ENCODE measurements around the gene EXOC6.

Gene EXOC6

GRCh38 chr10:92961638-92962037 is 113.3 kb downstream of the EXOC6 start:
- H3K27ac ChIP-seq (replicated peaks) = no peak overlapping the region
- TF ChIP-seq SPI1 (IDR thresholded peaks at IDR 0.05; ENCODE audit: borderline replicate concordance, low read depth) (no peak), POLR2AphosphoS5 (IDR thresholded peaks at IDR 0.05; ENCODE audit: low read depth) (no peak), GABPA (IDR thresholded peaks at IDR 0.05; ENCODE audit: low read depth) (no peak), CTCF (IDR thresholded peaks at IDR 0.05; ENCODE audit: insufficient read depth, low read length) (no peak)
- TF ChIP-seq, protein P1, sequence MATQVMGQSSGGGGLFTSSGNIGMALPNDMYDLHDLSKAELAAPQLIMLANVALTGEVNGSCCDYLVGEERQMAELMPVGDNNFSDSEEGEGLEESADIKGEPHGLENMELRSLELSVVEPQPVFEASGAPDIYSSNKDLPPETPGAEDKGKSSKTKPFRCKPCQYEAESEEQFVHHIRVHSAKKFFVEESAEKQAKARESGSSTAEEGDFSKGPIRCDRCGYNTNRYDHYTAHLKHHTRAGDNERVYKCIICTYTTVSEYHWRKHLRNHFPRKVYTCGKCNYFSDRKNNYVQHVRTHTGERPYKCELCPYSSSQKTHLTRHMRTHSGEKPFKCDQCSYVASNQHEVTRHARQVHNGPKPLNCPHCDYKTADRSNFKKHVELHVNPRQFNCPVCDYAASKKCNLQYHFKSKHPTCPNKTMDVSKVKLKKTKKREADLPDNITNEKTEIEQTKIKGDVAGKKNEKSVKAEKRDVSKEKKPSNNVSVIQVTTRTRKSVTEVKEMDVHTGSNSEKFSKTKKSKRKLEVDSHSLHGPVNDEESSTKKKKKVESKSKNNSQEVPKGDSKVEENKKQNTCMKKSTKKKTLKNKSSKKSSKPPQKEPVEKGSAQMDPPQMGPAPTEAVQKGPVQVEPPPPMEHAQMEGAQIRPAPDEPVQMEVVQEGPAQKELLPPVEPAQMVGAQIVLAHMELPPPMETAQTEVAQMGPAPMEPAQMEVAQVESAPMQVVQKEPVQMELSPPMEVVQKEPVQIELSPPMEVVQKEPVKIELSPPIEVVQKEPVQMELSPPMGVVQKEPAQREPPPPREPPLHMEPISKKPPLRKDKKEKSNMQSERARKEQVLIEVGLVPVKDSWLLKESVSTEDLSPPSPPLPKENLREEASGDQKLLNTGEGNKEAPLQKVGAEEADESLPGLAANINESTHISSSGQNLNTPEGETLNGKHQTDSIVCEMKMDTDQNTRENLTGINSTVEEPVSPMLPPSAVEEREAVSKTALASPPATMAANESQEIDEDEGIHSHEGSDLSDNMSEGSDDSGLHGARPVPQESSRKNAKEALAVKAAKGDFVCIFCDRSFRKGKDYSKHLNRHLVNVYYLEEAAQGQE (IDR thresholded peaks at IDR 0.05; ENCODE audit: insufficient replicate concordance, low read depth) = no peak
- H3K4me3 ChIP-seq (replicated peaks; ENCODE audit: insufficient read depth, low read length) = no peak overlapping the region
- no peak for DNase-seq (ENCODE audit: low read depth in 1 of 2, low spot score in 1 of 2)
- no peaks in the 10 kb centered on the region for H3K27me3 ChIP-seq (ENCODE audit: insufficient read depth, poor library complexity, severe bottlenecking)

DNA sequence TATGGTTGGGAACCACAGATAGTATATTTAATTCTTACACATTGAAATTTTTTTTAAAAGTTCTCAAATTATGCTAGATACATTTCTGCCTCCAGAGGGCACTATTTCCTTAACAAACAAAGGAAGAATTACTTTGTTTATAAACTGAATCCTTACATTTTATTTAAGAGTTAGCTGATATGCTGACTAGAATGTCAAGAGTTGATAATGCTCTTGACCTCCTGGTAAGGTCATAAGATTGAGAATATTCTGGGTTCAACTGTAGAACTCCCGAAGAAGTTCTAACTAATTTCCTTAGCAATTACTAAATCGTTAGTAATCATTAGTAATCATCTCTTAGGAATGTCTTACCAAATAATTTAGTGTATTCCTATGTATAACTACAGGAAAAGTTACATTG is 117.0 kb downstream of the EXOC6 start:
- no peak for DNase-seq (ENCODE audit: low read depth in 1 of 2, low spot score in 1 of 2)
- H3K27ac ChIP-seq (replicated peaks) = no peak overlapping the region

DNA sequence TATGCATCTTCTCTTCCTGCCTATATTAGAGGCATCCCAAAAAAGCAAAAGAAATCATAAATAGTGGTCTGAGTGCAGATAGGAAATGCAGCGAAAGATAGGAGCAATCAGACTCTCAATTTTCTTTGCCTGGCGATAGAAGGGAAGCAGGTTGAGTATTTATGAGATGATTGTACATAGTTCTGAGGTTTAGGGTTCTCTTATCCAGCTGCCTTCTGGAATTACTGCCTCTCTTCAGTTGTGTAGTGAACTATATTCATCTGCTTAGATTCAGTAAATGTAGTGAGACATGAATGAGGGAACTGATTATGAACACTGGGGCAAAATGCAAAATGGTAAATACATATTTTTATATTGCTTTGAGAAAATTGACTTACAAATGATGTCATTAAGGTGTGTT is 119.3 kb downstream of the EXOC6 start:
- no peak overlapping the region for H3K27ac ChIP-seq (replicated peaks)
- TF ChIP-seq CTCF (IDR thresholded peaks at IDR 0.05; ENCODE audit: insufficient read depth, low read length) = no peak
- TF ChIP-seq SPI1 (IDR thresholded peaks at IDR 0.05; ENCODE audit: borderline replicate concordance, low read depth) = no peak
- H3K4me3 ChIP-seq (replicated peaks; ENCODE audit: insufficient read depth, low read length) = no peak overlapping the region

More for the DNA sequence above, 117.0 kb downstream of the EXOC6 start:
- TF ChIP-seq CTCF (IDR thresholded peaks at IDR 0.05; ENCODE audit: insufficient read depth, low read length) (peak; percentile 24), POLR2AphosphoS5 (IDR thresholded peaks at IDR 0.05; ENCODE audit: low read depth) (no peak), SPI1 (IDR thresholded peaks at IDR 0.05; ENCODE audit: borderline replicate concordance, low read depth) (no peak)
- Histone ChIP-seq H3K27me3 (ENCODE audit: insufficient read depth, poor library complexity, severe bottlenecking) (no peaks in the 10 kb centered on the region), H3K4me3 (replicated peaks; ENCODE audit: insufficient read depth, low read length) (no peak overlapping the region)

DNA sequence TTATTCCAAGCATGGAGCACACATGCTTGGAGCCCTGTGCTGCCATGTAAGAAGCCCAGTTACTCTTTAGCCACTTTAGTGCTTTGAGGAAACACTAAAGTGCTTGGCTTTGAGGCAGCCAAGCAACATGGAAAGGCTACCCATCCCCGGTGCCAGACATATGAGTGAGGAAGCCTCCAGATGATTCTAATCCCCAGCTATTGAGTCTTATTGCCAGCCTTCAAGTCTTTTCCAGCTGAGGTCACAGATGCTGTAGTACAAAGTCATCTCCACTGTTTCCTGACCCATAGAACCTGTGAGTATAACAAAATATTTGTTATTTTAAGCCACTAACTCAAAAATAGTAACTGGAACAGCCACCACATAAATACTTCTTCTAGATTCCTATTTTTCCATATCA is 120.8 kb downstream of the EXOC6 start:
- no peak overlapping the region for H3K27ac ChIP-seq (replicated peaks)
- DNase-seq (ENCODE audit: low read depth in 1 of 2, low spot score in 1 of 2) = no peak
- H3K4me3 ChIP-seq (replicated peaks; ENCODE audit: insufficient read depth, low read length) = no peak overlapping the region
- no peaks in the 10 kb centered on the region for H3K27me3 ChIP-seq (ENCODE audit: insufficient read depth, poor library complexity, severe bottlenecking)
- TF ChIP-seq GABPA (IDR thresholded peaks at IDR 0.05; ENCODE audit: low read depth) (no peak), CTCF (IDR thresholded peaks at IDR 0.05; ENCODE audit: insufficient read depth, low read length) (no peak), POLR2AphosphoS5 (IDR thresholded peaks at IDR 0.05; ENCODE audit: low read depth) (no peak), SPI1 (IDR thresholded peaks at IDR 0.05; ENCODE audit: borderline replicate concordance, low read depth) (no peak)
- TF ChIP-seq, protein P1 (IDR thresholded peaks at IDR 0.05; ENCODE audit: insufficient replicate concordance, low read depth) = no peak

More for the DNA sequence above, 119.3 kb downstream of the EXOC6 start:
- DNase-seq (ENCODE audit: low read depth in 1 of 2, low spot score in 1 of 2) = no peak
- no peaks in the 10 kb centered on the region for H3K27me3 ChIP-seq (ENCODE audit: insufficient read depth, poor library complexity, severe bottlenecking)

All from HL-60 (cell line).